ENCODE results near the gene GLDN.
"Not testable (repeated sequence)": the region's sequence is repeated elsewhere in the genome, so short reads cannot be mapped to it uniquely, and the experiment has no call there.

Gene GLDN

GRCh38 chr15:51444807-51445206, 103.4 kb downstream of the GLDN start:
- DNase-seq (ENCODE audit: low read depth in 3 of 3): no peak

- not testable (repeated sequence) for DNase-seq (ENCODE audit: low read depth in 3 of 3)
These were observed 104.7 kb downstream of the GLDN start for GRCh38 chr15:51446029-51446744.

- DNase-seq (ENCODE audit: low read depth in 3 of 3): no peak
These were observed 106.6 kb downstream of the GLDN start for GRCh38 chr15:51447855-51448621.

GRCh38 chr15:51448622-51449399, 107.4 kb downstream of the GLDN start:
- no peak for DNase-seq (ENCODE audit: low read depth in 3 of 3)

- DNase-seq (ENCODE audit: low read depth in 3 of 3): no peak
These were observed 108.5 kb downstream of the GLDN start for GRCh38 chr15:51450001-51450400.

Data from stimulated activated CD4-positive, alpha-beta T cell treated with anti-CD3 and anti-CD28 coated beads, TNF-alpha, amount 100 ng/mL, for 24 hours (primary cell).